DOHH2 (cell line): ENCODE results near the gene IGDCC3.

Experiments used
- H3F3A ChIP-seq: fragments of 200-600 bp; sonication (generic), shearing (Covaris generic); 2 replicates; pipeline ENCODE4 v1.6.0; 2016; ENCODE audit warnings: antibody characterized with exemption, mild to moderate bottlenecking; ENCODE audit not compliant: control insufficient read depth, insufficient read depth
- H3K27ac ChIP-seq: fragments of 200-600 bp; sonication (generic); 2 replicates; pipeline ENCODE4 v1.5.1; 2014; ENCODE audit warnings: low read depth, mild to moderate bottlenecking, low read length, moderate library complexity
- H3K27me3 ChIP-seq: fragments of 200-600 bp; sonication (generic); 2 replicates; pipeline ENCODE4 v1.6.1; 2014; ENCODE audit warnings: mild to moderate bottlenecking, low read length, mixed read lengths; ENCODE audit not compliant: control insufficient read depth
- H3K36me3 ChIP-seq: fragments of 200-600 bp; sonication (generic); 2 replicates; pipeline ENCODE4 v1.6.1; 2014; ENCODE audit warnings: mild to moderate bottlenecking, low read length, moderate library complexity, mixed read lengths; ENCODE audit not compliant: control insufficient read depth
- H3K4me1 ChIP-seq: fragments of 200-600 bp; sonication (generic); 2 replicates; pipeline ENCODE4 v1.6.1; 2014; ENCODE audit warnings: mild to moderate bottlenecking, low read length, mixed read lengths; ENCODE audit not compliant: control insufficient read depth
- H3K4me2 ChIP-seq: fragments of 200-600 bp; sonication (generic); 2 replicates; pipeline ENCODE4 v1.6.0; 2014; ENCODE audit warnings: mild to moderate bottlenecking, low read length, moderate library complexity
- H3K4me3 ChIP-seq: fragments of 200-600 bp; sonication (generic); 2 replicates; pipeline ENCODE4 v1.5.1; 2014; ENCODE audit warnings: mild to moderate bottlenecking, low read length, mixed read lengths
- H3K79me2 ChIP-seq: fragments of 200-600 bp; sonication (generic); 2 replicates; pipeline ENCODE4 v1.6.1; 2014; ENCODE audit warnings: mild to moderate bottlenecking, low read length, mixed read lengths; ENCODE audit not compliant: control insufficient read depth
- H3K9me2 ChIP-seq: fragments of 200-600 bp; sonication (generic); replicated peaks from 2 replicates; pipeline ENCODE4 v1.6.1; 2014; ENCODE audit warnings: mild to moderate bottlenecking, low read length, mixed read lengths; ENCODE audit not compliant: control insufficient read depth
- H3K9me3 ChIP-seq: fragments of 200-600 bp; sonication (generic); 2 replicates; pipeline ENCODE4 v1.6.1; 2014; ENCODE audit warnings: antibody characterized with exemption, low read length, mixed read lengths; ENCODE audit not compliant: control insufficient read depth, insufficient read depth
- H4K20me1 ChIP-seq: fragments of 200-600 bp; sonication (generic); 2 replicates; pipeline ENCODE4 v1.6.0; 2014; ENCODE audit warnings: low read depth, mild to moderate bottlenecking, antibody characterized with exemption, low read length, moderate library complexity; ENCODE audit not compliant: control insufficient read depth, insufficient read depth
- EZH2phosphoT487 ChIP-seq: fragments of 200-600 bp; sonication (generic); IDR thresholded peaks from 2 replicates; pipeline ENCODE4 v1.6.1; 2017; ENCODE audit warnings: borderline replicate concordance, mild to moderate bottlenecking, antibody characterized with exemption, low read length, moderate library complexity, mixed read lengths
- TF ChIP-seq, protein P1 (sequence below): fragments of 200-600 bp; sonication (generic); IDR thresholded peaks from one replicate; pipeline ENCODE4 v1.5.1; 2014; ENCODE audit warnings: antibody characterized with exemption, mild to moderate bottlenecking, low read depth, low read length; ENCODE audit not compliant: poor library complexity, severe bottlenecking

The IGDCC3 gene

DNA sequence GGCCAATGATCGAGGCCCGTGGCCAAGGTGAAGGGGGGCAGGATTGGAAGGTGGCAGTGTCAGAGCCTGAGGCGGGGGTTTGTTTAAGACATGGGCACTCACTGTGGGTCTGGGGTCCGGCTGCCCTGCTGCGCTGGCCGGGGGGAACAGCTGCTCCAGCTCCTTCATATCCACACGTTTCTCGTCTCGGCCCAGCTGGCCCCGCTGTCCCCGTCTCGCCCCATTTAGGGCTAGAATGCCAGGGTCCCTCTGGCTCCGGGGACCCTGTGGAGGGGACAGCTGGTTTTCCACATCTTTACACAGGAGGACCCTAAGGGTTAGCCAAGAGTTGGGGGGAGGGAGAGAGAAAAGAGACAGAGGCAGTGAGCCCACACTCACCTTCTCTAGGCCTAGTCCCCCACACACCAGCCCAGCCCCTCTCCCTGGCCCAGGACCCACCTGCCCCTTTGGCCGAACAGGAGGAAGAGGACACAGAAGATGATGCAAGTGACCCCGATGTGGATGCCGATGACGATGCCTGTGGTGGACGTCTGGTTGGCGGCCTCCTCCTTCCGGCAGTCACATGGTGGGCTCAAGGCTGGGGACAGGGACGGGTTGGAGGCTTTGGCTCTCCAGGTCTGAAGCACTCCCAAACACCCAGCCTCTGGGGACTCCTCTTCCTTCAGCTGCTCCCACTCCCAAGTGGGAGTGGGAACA is 48.4 kb downstream of the IGDCC3 start:
- H4K20me1 ChIP-seq: no peaks in the 10 kb centered on the region
- H3K27me3 ChIP-seq: no peaks in the 10 kb centered on the region; the same call in 1 of the 2 replicates
- H3K27ac ChIP-seq: no peak overlapping the region
- no peaks in the 10 kb centered on the region for H3K79me2 ChIP-seq
- TF ChIP-seq, protein P1, sequence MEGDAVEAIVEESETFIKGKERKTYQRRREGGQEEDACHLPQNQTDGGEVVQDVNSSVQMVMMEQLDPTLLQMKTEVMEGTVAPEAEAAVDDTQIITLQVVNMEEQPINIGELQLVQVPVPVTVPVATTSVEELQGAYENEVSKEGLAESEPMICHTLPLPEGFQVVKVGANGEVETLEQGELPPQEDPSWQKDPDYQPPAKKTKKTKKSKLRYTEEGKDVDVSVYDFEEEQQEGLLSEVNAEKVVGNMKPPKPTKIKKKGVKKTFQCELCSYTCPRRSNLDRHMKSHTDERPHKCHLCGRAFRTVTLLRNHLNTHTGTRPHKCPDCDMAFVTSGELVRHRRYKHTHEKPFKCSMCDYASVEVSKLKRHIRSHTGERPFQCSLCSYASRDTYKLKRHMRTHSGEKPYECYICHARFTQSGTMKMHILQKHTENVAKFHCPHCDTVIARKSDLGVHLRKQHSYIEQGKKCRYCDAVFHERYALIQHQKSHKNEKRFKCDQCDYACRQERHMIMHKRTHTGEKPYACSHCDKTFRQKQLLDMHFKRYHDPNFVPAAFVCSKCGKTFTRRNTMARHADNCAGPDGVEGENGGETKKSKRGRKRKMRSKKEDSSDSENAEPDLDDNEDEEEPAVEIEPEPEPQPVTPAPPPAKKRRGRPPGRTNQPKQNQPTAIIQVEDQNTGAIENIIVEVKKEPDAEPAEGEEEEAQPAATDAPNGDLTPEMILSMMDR: no peak
- no peak for TF ChIP-seq EZH2phosphoT487
- H3K4me3 ChIP-seq: no peak overlapping the region
- peaks cover 41% of the 10 kb centered on the region for H3K4me1 ChIP-seq
- H3F3A ChIP-seq: no peaks in the 10 kb centered on the region
- no peaks in the 10 kb centered on the region for H3K9me2 ChIP-seq
- no peaks in the 10 kb centered on the region for H3K9me3 ChIP-seq
- H3K4me2 ChIP-seq: no peak overlapping the region
- no peaks in the 10 kb centered on the region for H3K36me3 ChIP-seq

DNA sequence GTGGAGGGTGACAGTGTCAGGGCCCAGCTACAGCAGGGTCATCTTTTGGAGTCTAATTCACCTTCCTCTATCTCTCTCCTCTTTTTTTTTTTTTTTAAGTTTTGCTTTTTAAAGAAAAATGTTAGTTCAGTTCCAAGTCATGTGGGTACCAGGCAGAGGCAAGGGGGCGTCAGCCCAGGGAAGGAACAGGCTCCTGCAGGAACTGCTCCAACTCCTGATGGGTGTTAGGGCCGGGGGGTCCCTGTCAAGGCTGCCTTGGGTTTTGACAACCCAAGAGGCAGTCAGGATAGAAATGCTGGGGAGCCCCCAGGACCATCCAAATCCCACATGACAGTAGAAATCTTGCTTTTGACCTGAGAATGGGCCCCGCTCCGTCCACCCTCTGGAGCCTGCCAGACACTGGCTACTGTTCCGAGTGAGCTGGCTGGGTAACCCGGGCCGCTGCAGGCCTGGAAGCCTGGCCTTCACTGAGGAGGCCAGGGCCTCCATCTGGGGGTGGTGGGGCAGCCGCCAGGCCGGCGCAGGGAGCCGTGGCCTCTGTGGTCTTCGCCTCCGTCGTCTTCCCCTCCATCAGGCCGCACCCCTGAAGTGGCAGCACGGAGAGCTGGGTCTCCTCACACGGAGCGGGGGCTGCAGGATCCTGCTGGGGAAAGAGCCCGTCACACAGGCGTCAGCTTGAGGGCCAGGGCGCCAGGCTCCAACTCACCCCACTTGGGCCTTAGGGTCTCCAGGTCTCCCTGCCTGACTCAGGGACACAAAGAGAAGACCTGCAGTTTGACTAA is 49.1 kb downstream of the IGDCC3 start:
- Histone ChIP-seq H4K20me1 (no peaks in the 10 kb centered on the region), H3K4me1 (peaks cover 36% of the 10 kb centered on the region), H3F3A (no peaks in the 10 kb centered on the region), H3K27ac (peak overlapping the region; percentile 14), H3K9me2 (no peaks in the 10 kb centered on the region), H3K4me3 (peak overlapping the region; percentile 38; the same call in 1 of the 2 replicates), H3K4me2 (peak overlapping the region; percentile 60), H3K79me2 (no peaks in the 10 kb centered on the region), H3K9me3 (no peaks in the 10 kb centered on the region), H3K36me3 (no peaks in the 10 kb centered on the region), H3K27me3 (no peaks in the 10 kb centered on the region; the same call in 1 of the 2 replicates)
- TF ChIP-seq, protein P1: no peak
- TF ChIP-seq EZH2phosphoT487: no peak

DNA sequence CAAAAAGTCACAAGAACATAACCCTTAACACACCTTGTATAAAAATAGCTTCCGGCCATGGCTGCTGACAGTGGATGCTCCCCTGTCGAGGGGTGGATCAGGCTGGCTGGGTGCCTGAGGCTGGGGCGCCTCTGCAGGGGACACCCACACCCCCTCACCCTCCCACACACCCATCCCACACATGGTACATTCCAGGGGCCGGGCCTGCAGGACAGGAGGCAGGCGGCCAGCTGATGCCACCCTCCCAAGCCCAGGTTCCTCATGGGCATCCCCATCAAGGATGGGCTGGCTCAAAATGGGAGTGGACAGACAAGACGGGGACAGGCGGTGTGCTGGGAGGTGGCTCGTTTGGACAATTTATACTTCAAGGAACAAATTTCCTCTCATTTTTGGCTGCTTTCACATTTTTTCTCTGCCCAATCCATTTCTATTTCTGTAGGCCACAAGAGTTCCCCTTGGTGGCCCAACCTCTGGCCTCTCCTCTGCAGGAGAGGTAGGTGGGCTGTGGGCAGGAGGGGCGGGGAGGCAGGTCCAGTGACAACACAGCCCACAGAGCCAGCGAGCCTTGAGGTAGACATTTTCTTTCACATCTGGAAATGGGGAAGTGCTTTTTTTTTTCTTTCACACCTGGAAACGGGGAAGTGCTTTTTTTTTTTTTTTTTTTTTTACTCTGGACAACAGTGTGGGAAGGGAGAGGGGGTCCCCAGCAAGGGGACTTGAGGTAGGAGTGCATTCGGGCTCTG is 50.0 kb downstream of the IGDCC3 start:
- H3K4me1 ChIP-seq: peaks cover 27% of the 10 kb centered on the region
- peak overlapping the region; percentile 38; the same call in 1 of the 2 replicates for H3K4me3 ChIP-seq
- TF ChIP-seq, protein P1: no peak
- TF ChIP-seq EZH2phosphoT487: no peak
- H3K36me3 ChIP-seq: no peaks in the 10 kb centered on the region
- H4K20me1 ChIP-seq: no peaks in the 10 kb centered on the region
- H3F3A ChIP-seq: no peaks in the 10 kb centered on the region
- H3K79me2 ChIP-seq: no peaks in the 10 kb centered on the region
- no peaks in the 10 kb centered on the region for H3K9me2 ChIP-seq
- H3K9me3 ChIP-seq: no peaks in the 10 kb centered on the region
- H3K27ac ChIP-seq: peak overlapping the region; percentile 14
- no peaks in the 10 kb centered on the region for H3K27me3 ChIP-seq
- H3K4me2 ChIP-seq: peak overlapping the region; percentile 60
